ENCODE results near the gene STIM1. TPM values are rescaled to one million over a fixed set of nuclear protein-coding genes. Genes with fewer than 3 reads are reported as not detected.

The STIM1 gene
- total RNA-seq, 1 experiment from 2014 or later: 15.2 TPM

- no peak overlapping the region for H3K9ac ChIP-seq (ENCODE audit: extremely low read depth, insufficient read length, low read length)
- no peaks in the 10 kb centered on the region for H3K27me3 Mint-ChIP-seq (ENCODE audit: low read depth)
- H3K4me3 Mint-ChIP-seq: peak overlapping the region in 1 of 2 experiments; percentile 53; a peak in 3 of 5 replicates
- peaks cover 0 to 7% (median 5%) of the 10 kb centered on the region in 3 experiments; a peak in 4 of 7 replicates for H3K36me3 Mint-ChIP-seq (ENCODE audit: insufficient read depth in 1 of 3, low read depth in 3 of 3)
- no peaks in the 10 kb centered on the region for H3K4me1 ChIP-seq (ENCODE audit: insufficient read depth, low read length)
- no peaks in the 10 kb centered on the region for H3K27me3 ChIP-seq (ENCODE audit: insufficient read depth, low read length)
- no peak overlapping the region for H4K91ac ChIP-seq (ENCODE audit: insufficient read length, low read depth, low read length)
- H3K4me2 ChIP-seq (ENCODE audit: insufficient read depth, insufficient read length, low read length): peak overlapping the region; percentile 24
- H3T11ph ChIP-seq (ENCODE audit: low read length): no peak overlapping the region
- no peak overlapping the region for H2BK15ac ChIP-seq (ENCODE audit: low read depth, low read length)
- H2BK5ac ChIP-seq (ENCODE audit: insufficient read length, low read length): no peak overlapping the region
- H3K23ac ChIP-seq (ENCODE audit: insufficient read length, low read depth, low read length): no peak overlapping the region
- no peak overlapping the region for H2AK5ac ChIP-seq (ENCODE audit: insufficient read length, low read length)
- no CpG with 5 or more reads among the region's 27 CpGs for WGBS (ENCODE audit: extremely low coverage, insufficient read length, low lambda C conversion rate)
- peaks cover 4 to 10% of the 10 kb centered on the region in 2 experiments; a peak in 3 of 4 replicates for H3K4me1 Mint-ChIP-seq
- no peak for TF ChIP-seq CTCF (conservative IDR thresholded peaks at IDR 0.05)
- H3K18ac ChIP-seq (ENCODE audit: insufficient read length, low read depth, low read length): no peak overlapping the region
- no peak overlapping the region for H4K8ac ChIP-seq (replicated peaks; ENCODE audit: insufficient read length, low read depth, low read length)
- H3K14ac ChIP-seq (ENCODE audit: insufficient read depth, low read length): no peak overlapping the region
- no peak overlapping the region for H2BK20ac ChIP-seq (ENCODE audit: low read depth, low read length, poor library complexity, severe bottlenecking)
- H3K79me2 ChIP-seq (ENCODE audit: insufficient read depth, low read length): no peaks in the 10 kb centered on the region
- H3K56ac ChIP-seq (ENCODE audit: insufficient read length, low read depth, low read length): no peak overlapping the region
- no peaks in the 10 kb centered on the region for H3K79me1 ChIP-seq (ENCODE audit: insufficient read depth, low read depth, low read length, poor library complexity, severe bottlenecking)
- H3K4ac ChIP-seq (ENCODE audit: low read depth, low read length): no peak overlapping the region
- no peaks in the 10 kb centered on the region for H3K9me3 ChIP-seq (ENCODE audit: control insufficient read depth, low read depth, low read length)
- H3K23me2 ChIP-seq (ENCODE audit: insufficient read length, low read depth, low read length, poor library complexity, severe bottlenecking): no peaks in the 10 kb centered on the region
- peak; percentile 53 for DNase-seq
- H3K27ac Mint-ChIP-seq: peak overlapping the region in 2 of 3 experiments; percentile 27 to 77; a peak in 3 of 7 replicates
- no peak overlapping the region for H3K27ac ChIP-seq (ENCODE audit: insufficient read length, low read depth, low read length)
- H4K5ac ChIP-seq (ENCODE audit: insufficient read length, low read depth, low read length): no peak overlapping the region
- no peak overlapping the region for H2BK120ac ChIP-seq (ENCODE audit: low read depth, low read length, poor library complexity, severe bottlenecking)
- no peaks in the 10 kb centered on the region for H4K20me1 ChIP-seq (ENCODE audit: control insufficient read depth, insufficient read depth, insufficient read length)
- no peak overlapping the region for H2BK12ac ChIP-seq (ENCODE audit: insufficient read length, low read depth, low read length)
- H3K9me3 Mint-ChIP-seq: peaks cover 7 to 10% of the 10 kb centered on the region in 2 experiments
- no peak overlapping the region for H2AFZ ChIP-seq (ENCODE audit: low read length)
Observed at GRCh38 chr11:3989276-3989920, 133.9 kb downstream of the STIM1 start.

Measured in H9 (cell line).